H7 (cell line): ENCODE measurements around the gene DAB1. TPM values are rescaled to one million over a fixed set of nuclear protein-coding genes. Genes with fewer than 3 reads are reported as not detected.

Experiments used
- DNase-seq: peaks from one replicate; pipeline ENCODE4 v3.0.0; 2012
- H3K27me3 ChIP-seq: 2 replicates; pipeline ENCODE4 v1.6.0; 2011; ENCODE audit warnings: mild to moderate bottlenecking, low read length; ENCODE audit not compliant: control insufficient read depth, insufficient read depth
- H3K36me3 ChIP-seq: replicated peaks from 2 replicates; pipeline ENCODE4 v1.5.1; 2011; ENCODE audit warnings: low read length; ENCODE audit not compliant: control insufficient read depth, insufficient read depth
- H3K4me3 ChIP-seq: 2 replicates; pipeline ENCODE4 v1.5.1; 2011; ENCODE audit warnings: low read depth, mild to moderate bottlenecking, control low read depth, low read length, moderate library complexity; ENCODE audit not compliant: insufficient read depth
- total RNA-seq: library from RNA; depleted of rRNA; stranded (reverse); fragments of >200 nt; shearing (Covaris generic); gene quantifications from 2 replicates; pipeline ENCODE4 v1.2.3, GENCODE V29; 2014; rRNA removed

DAB1 gene
- total RNA-seq, result 14.3 and 16.4 TPM in 2 replicates

DNA sequence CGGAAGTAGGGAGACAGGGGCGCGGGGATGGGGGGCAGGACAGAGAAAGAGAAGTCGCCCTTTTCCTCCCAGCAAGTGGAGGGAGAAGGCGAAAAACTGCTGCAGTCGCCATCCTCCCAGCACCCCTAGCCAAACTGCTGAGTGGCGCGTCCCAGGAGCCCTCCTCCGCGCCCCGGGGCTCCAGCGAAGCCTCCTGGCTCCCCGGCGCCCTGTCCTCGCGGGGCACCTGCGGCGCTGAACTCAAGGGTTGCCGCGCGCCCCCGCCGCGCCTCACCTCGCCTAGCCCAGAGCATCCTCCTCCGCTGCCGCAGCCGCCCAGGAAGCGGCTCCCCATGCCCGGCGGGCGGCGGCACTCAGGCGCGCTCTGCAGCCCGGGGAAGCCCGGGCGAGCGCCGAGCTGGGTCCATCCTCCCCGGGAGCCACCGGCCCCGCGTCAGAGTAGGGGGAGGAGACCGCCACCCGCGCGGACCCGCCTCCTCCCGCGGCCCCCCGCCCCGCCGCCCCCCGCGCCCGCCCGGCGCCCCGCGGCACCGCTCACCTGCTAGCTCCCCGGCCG lies at the start of gene DAB1:
TSS of gene DAB1 (minus strand) at position 405 of the 556 bp plus-strand sequence. CDS start 133,030 bp downstream, outside the sequence.
- DNase-seq, result peak; percentile 75
- peak within 1 kb of the TSS; percentile 80 for H3K4me3 ChIP-seq
- no peaks in the 10 kb centered on the region for H3K36me3 ChIP-seq
- H3K27me3 ChIP-seq, result peaks cover 11% of the 10 kb centered on the region

- no peak for DNase-seq
- H3K27me3 ChIP-seq, result no peaks in the 10 kb centered on the region
- no peaks in the 10 kb centered on the region for H3K36me3 ChIP-seq
- H3K4me3 ChIP-seq, result no peak overlapping the region
These were observed 49.6 kb upstream of the DAB1 start for GRCh38 chr1:57473448-57473847.

DNA sequence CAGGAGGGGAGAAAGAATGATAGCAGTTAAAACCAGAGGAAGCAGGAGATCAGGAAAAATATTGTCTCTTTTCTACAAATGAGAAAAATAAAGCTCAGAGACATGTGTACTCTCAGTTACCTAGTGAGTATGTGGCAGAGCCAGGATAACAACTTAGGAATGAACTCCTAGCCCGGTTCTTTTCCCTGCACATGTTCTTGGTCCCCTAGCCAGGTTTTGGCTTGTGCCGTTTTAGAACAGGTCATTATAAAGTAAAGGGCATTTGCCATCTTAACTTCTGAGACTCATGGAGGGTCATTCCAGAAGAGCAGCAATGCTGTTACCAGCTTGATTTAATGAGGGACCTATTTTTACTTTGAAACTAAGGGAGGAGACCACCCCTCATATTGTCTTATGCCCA lies 48.1 kb upstream of the DAB1 start:
- no peak overlapping the region for H3K4me3 ChIP-seq
- no peak for DNase-seq

GRCh38 chr1:57470036-57470435 lies 46.2 kb upstream of the DAB1 start:
- H3K27me3 ChIP-seq, result no peaks in the 10 kb centered on the region
- DNase-seq, result no peak
- no peak overlapping the region for H3K4me3 ChIP-seq
- H3K36me3 ChIP-seq, result no peaks in the 10 kb centered on the region

More for the DNA sequence above, 48.1 kb upstream of the DAB1 start:
- Histone ChIP-seq H3K36me3 (no peaks in the 10 kb centered on the region), H3K27me3 (no peaks in the 10 kb centered on the region)

DNA sequence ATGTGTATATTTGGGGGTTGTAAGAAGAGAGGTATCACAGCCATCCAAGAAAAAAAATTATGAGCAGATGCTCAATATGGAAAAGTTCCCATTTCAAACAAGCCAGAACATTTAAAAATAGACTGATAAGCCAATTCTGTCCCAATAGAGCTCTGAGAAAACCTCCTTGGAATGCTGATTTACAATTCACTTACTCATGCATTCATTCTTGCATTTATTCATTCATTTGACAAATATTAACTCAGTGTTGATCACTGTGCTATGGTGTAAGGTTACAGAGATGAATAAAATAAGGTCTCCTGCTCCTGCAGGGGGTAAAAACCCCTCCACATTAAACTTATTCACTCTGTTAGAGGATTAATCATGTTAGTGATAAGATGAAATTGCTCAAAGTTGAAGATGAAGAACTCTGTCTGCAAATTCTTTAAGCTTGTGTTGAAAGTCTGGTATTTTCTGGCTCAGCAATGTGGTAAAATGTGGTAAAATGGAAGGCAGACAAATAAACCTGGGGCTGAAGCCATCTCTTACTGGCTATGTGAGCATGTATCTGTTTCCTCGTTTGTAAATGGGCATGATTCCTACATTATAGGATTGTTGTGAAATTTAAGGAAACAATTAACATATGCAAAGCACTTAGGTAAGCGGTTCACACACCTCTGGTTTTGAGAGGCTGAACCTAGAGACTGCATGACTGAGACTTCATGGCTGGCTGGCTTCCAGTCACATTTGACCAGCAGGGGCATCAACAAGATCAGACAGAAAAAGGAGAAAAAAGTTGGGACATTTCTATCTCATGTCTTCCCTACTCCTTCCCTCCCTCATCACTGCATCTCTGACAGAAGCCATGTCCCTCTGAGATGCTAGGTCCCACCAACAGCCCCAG lies 45.0 kb upstream of the DAB1 start:
- DNase-seq, result no peak
- Histone ChIP-seq H3K27me3 (no peaks in the 10 kb centered on the region), H3K4me3 (no peak overlapping the region), H3K36me3 (no peaks in the 10 kb centered on the region)

DNA sequence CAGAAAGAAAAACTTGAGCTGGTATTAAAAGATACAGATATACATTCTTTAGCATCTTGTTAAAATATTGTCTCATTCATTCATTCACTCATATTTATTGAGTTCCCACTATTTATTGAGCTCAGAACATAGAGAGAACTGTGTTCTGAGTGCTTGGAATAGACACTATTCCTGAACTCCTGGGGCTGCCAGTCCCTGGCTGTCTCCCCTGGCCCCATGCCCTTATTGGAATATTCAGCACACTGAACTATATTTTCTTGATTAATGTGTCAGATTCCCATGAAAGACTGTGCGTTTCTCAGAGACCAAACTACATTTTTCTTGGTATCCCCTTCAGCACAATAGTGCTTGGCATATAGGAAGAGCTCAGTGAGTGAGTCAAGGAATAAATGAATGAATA lies 44.0 kb upstream of the DAB1 start:
- DNase-seq, result no peak
- H3K27me3 ChIP-seq, result no peaks in the 10 kb centered on the region

DNA sequence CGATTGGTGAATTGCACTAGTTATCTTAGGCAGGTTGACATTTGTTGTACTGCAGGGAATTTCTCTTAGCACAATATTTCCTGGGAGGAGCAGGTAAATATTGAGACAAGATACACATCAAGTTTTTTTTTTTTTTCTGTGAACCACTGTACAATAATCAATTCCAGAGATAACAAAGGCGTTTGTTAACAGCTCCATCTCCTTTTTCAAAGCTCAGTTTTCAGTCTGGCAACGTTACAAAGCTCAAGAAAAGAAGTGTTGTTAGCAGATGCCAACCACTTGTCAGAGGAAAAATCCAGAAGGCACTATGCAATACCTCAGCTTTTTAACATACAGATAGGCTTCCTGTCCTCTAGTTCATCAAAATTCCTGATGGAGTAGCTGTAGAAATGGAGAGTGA lies 40.9 kb upstream of the DAB1 start:
- no peak for DNase-seq
- Histone ChIP-seq H3K36me3 (no peaks in the 10 kb centered on the region), H3K27me3 (no peaks in the 10 kb centered on the region), H3K4me3 (no peak overlapping the region)

More for the DNA sequence above, 44.0 kb upstream of the DAB1 start:
- Histone ChIP-seq H3K36me3 (no peaks in the 10 kb centered on the region), H3K4me3 (no peak overlapping the region)

DNA sequence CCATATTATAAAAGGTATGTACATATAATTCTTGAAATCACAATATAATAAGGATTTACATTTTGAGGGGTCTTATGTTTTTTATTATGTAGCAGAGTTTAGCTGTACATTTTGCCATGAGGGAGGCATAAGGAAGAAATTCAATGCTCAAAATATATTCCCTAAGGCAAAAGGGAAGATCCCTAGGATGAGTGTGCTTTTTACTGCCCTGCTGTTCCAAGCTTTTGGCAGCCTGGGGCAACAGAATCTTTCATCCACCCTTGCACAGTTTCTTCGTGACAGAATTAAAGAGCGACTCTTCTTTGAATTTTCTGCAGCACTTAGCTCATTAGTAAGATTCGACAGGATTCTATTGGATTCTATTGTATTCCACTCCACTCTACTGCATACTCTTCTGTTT lies 39.5 kb upstream of the DAB1 start:
- Histone ChIP-seq H3K4me3 (no peak overlapping the region), H3K27me3 (no peaks in the 10 kb centered on the region), H3K36me3 (no peaks in the 10 kb centered on the region)
- no peak for DNase-seq

- Histone ChIP-seq H3K4me3 (no peak overlapping the region), H3K27me3 (no peaks in the 10 kb centered on the region), H3K36me3 (no peaks in the 10 kb centered on the region)
- no peak for DNase-seq
These were observed 37.5 kb upstream of the DAB1 start for GRCh38 chr1:57461405-57461804.

- Histone ChIP-seq H3K36me3 (no peaks in the 10 kb centered on the region), H3K4me3 (no peak overlapping the region), H3K27me3 (no peaks in the 10 kb centered on the region; the same call in 1 of the 2 replicates)
- DNase-seq, result no peak
These were observed 27.7 kb upstream of the DAB1 start for GRCh38 chr1:57451516-57451915.

DNA sequence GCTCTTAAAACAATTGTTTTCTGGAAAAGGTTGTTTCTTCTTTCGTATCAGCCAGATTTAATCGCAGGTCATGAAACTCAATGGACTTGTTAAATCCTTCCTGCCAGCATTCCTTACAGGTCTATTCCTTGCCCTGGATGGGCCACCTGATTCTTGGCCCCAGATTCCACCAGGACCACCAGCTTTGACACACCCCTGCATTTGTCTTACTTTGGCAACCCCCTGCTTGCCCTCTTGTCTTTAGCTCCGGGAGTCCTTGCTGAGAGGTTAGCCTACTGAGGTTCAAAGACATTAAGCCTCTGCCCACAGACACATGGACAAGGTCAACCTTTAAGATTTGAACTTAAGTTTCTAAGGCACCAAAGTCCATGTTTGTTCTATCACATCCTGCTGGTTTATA lies 27.1 kb upstream of the DAB1 start:
- peak; percentile 30 for DNase-seq
- Histone ChIP-seq H3K27me3 (no peaks in the 10 kb centered on the region; the same call in 1 of the 2 replicates), H3K4me3 (no peak overlapping the region), H3K36me3 (no peaks in the 10 kb centered on the region)

- no peaks in the 10 kb centered on the region for H3K27me3 ChIP-seq
- H3K36me3 ChIP-seq, result no peaks in the 10 kb centered on the region
- no peak for DNase-seq
- no peak overlapping the region for H3K4me3 ChIP-seq
These were observed 23.7 kb upstream of the DAB1 start for GRCh38 chr1:57447551-57447950.

DNA sequence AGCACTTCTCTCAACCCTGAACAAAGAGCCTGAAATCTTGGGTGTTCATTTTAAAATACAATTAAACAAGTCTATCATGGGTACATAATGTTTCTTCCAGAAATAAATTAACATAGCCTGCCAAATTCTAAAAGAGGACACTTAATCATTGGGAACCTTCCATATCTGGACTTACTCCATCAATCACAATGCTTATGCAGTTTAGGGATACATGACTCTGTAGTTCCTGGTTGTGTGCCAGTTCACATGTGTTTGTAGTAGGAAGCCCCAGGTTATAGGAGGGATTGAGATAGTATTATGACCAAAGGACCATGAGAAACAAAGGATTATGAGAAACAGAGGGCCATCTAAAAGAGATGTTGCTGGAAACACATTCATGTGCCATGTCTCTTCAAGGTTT lies 19.1 kb upstream of the DAB1 start:
- DNase-seq, result no peak
- no peaks in the 10 kb centered on the region for H3K27me3 ChIP-seq
- H3K36me3 ChIP-seq, result no peaks in the 10 kb centered on the region
- no peak overlapping the region for H3K4me3 ChIP-seq

DNA sequence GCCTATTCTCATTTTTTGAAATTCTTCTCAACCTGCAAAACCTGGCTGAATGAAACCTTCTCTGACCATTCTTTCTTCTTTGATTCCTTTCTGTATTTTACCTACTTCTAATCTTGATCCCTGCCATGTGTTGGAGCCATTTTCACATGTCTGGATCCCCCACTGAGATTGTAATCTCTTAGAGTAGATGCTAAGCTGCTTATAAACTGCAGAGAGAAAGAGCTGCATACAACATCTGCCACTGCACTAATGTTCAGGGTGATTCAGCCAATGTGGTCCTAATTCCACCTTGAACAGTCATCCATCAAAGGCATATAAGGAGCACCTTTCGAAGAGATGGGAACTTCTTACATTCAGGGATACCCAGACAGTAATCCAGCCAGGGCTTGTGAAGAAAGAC lies 16.2 kb upstream of the DAB1 start:
- no peak overlapping the region for H3K4me3 ChIP-seq
- no peak for DNase-seq

DNA sequence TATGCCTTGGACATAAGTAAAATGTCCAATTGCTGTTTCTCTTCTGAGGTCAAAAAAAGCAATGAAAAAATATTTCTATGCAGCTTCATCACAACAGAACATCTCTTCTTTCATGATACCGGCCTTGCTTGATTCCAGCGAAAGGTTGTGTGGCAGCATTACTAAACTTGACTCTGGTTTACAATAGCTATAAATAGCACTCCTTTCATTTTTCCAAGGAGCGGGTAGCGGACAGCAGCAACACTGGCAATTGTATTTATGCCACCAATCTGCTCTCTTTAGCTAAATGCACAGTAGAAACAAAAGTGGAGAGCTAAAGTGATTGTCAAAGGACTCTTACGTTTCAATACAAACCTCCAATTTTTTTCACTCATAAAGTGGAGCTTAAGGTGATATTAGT lies 7.5 kb upstream of the DAB1 start:
- Histone ChIP-seq H3K27me3 (no peaks in the 10 kb centered on the region), H3K4me3 (no peak overlapping the region), H3K36me3 (no peaks in the 10 kb centered on the region)
- DNase-seq, result no peak

More for the DNA sequence above, 16.2 kb upstream of the DAB1 start:
- Histone ChIP-seq H3K36me3 (no peaks in the 10 kb centered on the region), H3K27me3 (no peaks in the 10 kb centered on the region)
